ENCODE data around the gene ITM2A.

The ITM2A gene

GRCh38 chrX:79364306-79364705, 2.8 kb downstream of the ITM2A start:
- Histone ChIP-seq H3K4me3 (ENCODE audit: insufficient read depth, low read length, poor library complexity, severe bottlenecking) (no peak overlapping the region), H3K9ac (ENCODE audit: low read length) (no peak overlapping the region), H3K27me3 (ENCODE audit: low read length) (no peaks in the 10 kb centered on the region), H3K4me2 (ENCODE audit: low read depth, low read length, poor library complexity, severe bottlenecking) (no peak overlapping the region), H3K36me3 (ENCODE audit: low read length) (no peaks in the 10 kb centered on the region), H3K9me2 (replicated peaks; ENCODE audit: insufficient read depth, low read length) (no peaks in the 10 kb centered on the region), H3K27ac (ENCODE audit: low read depth, low read length) (no peak overlapping the region), H4K20me1 (ENCODE audit: low read depth, low read length) (no peaks in the 10 kb centered on the region), H3F3A (ENCODE audit: insufficient read depth) (no peaks in the 10 kb centered on the region), H3K9me3 (ENCODE audit: insufficient read depth, low read length) (no peaks in the 10 kb centered on the region), H3K79me2 (ENCODE audit: insufficient read depth, low read length) (no peaks in the 10 kb centered on the region), H2AFZ (ENCODE audit: low read depth, low read length, severe bottlenecking) (no peak overlapping the region)
- no peak for TF ChIP-seq EZH2phosphoT487 (conservative IDR thresholded peaks at IDR 0.05; ENCODE audit: low read length)
- TF ChIP-seq CTCF (IDR thresholded peaks at IDR 0.05; ENCODE audit: insufficient read depth, low read length, poor library complexity, severe bottlenecking) = no peak

GRCh38 chrX:79361192-79361870, 5.8 kb downstream of the ITM2A start:
- H3K27me3 ChIP-seq (ENCODE audit: low read length) = no peaks in the 10 kb centered on the region
- no peaks in the 10 kb centered on the region for H3K36me3 ChIP-seq (ENCODE audit: low read length)
- H2AFZ ChIP-seq (ENCODE audit: low read depth, low read length, severe bottlenecking) = no peak overlapping the region
- H3K9me3 ChIP-seq (ENCODE audit: insufficient read depth, low read length) = no peaks in the 10 kb centered on the region
- no peaks in the 10 kb centered on the region for H4K20me1 ChIP-seq (ENCODE audit: low read depth, low read length)
- H3K9ac ChIP-seq (ENCODE audit: low read length) = no peak overlapping the region
- no peak overlapping the region for H3K4me3 ChIP-seq (ENCODE audit: insufficient read depth, low read length, poor library complexity, severe bottlenecking)
- no peak for TF ChIP-seq CTCF (IDR thresholded peaks at IDR 0.05; ENCODE audit: insufficient read depth, low read length, poor library complexity, severe bottlenecking)
- TF ChIP-seq EZH2phosphoT487 (conservative IDR thresholded peaks at IDR 0.05; ENCODE audit: low read length) = no peak
- no peak overlapping the region for H3K4me2 ChIP-seq (ENCODE audit: low read depth, low read length, poor library complexity, severe bottlenecking)
- no peak overlapping the region for H3K27ac ChIP-seq (ENCODE audit: low read depth, low read length)
- H3K9me2 ChIP-seq (replicated peaks; ENCODE audit: insufficient read depth, low read length) = no peaks in the 10 kb centered on the region
- H3K79me2 ChIP-seq (ENCODE audit: insufficient read depth, low read length) = no peaks in the 10 kb centered on the region
- H3F3A ChIP-seq (ENCODE audit: insufficient read depth) = no peaks in the 10 kb centered on the region

GRCh38 chrX:79336869-79337815, 30.0 kb downstream of the ITM2A start:
- Histone ChIP-seq H3K9ac (ENCODE audit: low read length) (no peak overlapping the region), H2AFZ (ENCODE audit: low read depth, low read length, severe bottlenecking) (no peak overlapping the region)

More at GRCh38 chrX:79336869-79337815, 30.0 kb downstream of the ITM2A start:
- no peaks in the 10 kb centered on the region for H3K36me3 ChIP-seq (ENCODE audit: low read length)
- H3K4me3 ChIP-seq (ENCODE audit: insufficient read depth, low read length, poor library complexity, severe bottlenecking) = no peak overlapping the region
- no peak for TF ChIP-seq CTCF (IDR thresholded peaks at IDR 0.05; ENCODE audit: insufficient read depth, low read length, poor library complexity, severe bottlenecking)
- no peak for TF ChIP-seq EZH2phosphoT487 (conservative IDR thresholded peaks at IDR 0.05; ENCODE audit: low read length)
- no peaks in the 10 kb centered on the region for H3K27me3 ChIP-seq (ENCODE audit: low read length)
- no peaks in the 10 kb centered on the region for H3K9me2 ChIP-seq (replicated peaks; ENCODE audit: insufficient read depth, low read length)
- no peaks in the 10 kb centered on the region for H3F3A ChIP-seq (ENCODE audit: insufficient read depth)
- no peak overlapping the region for H3K4me2 ChIP-seq (ENCODE audit: low read depth, low read length, poor library complexity, severe bottlenecking)
- H3K79me2 ChIP-seq (ENCODE audit: insufficient read depth, low read length) = no peaks in the 10 kb centered on the region
- H4K20me1 ChIP-seq (ENCODE audit: low read depth, low read length) = no peaks in the 10 kb centered on the region
- H3K9me3 ChIP-seq (ENCODE audit: insufficient read depth, low read length) = no peaks in the 10 kb centered on the region
- H3K27ac ChIP-seq (ENCODE audit: low read depth, low read length) = no peak overlapping the region

All from SU-DHL-6 (cell line).